ENCODE results near the gene TYRP1. TPM values are rescaled to one million over a fixed set of nuclear protein-coding genes. Genes with fewer than 3 reads are reported as not detected.
A peak's percentile ranks its signal among the peaks of the same experiment; 100 is the strongest.

TYRP1 gene
- total RNA-seq, 2 donors from 2014 or later: 1.8 to 3.8 TPM

DNA sequence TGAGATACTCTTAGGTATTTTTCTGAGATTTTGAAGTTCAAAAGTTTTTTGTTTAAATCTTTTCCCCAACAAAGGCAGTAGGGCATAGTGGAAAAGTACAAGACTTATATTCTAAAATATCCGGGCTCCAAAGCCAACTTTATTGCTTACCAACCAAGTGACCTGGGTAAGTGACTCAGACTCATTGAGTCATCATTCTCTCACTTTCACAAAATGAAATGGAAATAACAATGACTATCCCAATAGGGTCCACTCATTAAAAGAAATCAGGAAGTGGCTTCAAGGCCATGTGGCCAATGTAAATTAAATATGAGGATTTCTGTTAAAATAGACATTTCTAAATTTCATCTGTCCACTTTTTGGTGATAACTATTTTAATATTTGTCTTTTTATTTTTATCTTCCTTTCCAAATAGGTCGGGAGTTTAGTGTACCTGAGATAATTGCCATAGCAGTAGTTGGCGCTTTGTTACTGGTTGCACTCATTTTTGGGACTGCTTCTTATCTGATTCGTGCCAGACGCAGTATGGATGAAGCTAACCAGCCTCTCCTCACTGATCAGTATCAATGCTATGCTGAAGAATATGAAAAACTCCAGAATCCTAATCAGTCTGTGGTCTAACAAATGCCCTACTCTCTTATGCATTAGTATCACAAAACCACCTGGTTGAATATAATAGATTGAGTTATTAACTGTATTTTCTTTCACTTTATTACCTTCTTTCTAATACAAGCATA is 15.5 kb downstream of the TYRP1 start:
- H3K36me3 ChIP-seq: no peaks in the 10 kb centered on the region
- TF ChIP-seq, protein P1, sequence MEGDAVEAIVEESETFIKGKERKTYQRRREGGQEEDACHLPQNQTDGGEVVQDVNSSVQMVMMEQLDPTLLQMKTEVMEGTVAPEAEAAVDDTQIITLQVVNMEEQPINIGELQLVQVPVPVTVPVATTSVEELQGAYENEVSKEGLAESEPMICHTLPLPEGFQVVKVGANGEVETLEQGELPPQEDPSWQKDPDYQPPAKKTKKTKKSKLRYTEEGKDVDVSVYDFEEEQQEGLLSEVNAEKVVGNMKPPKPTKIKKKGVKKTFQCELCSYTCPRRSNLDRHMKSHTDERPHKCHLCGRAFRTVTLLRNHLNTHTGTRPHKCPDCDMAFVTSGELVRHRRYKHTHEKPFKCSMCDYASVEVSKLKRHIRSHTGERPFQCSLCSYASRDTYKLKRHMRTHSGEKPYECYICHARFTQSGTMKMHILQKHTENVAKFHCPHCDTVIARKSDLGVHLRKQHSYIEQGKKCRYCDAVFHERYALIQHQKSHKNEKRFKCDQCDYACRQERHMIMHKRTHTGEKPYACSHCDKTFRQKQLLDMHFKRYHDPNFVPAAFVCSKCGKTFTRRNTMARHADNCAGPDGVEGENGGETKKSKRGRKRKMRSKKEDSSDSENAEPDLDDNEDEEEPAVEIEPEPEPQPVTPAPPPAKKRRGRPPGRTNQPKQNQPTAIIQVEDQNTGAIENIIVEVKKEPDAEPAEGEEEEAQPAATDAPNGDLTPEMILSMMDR (IDR thresholded peaks at IDR 0.05): no peak
- no peak for DNase-seq (ENCODE audit: low spot score)
- H3K27ac ChIP-seq: no peak overlapping the region
- H3K27me3 ChIP-seq (replicated peaks; ENCODE audit: insufficient read depth): no peaks in the 10 kb centered on the region
- ATAC-seq (ENCODE audit: insufficient number of reproducible peaks, low FRiP score, low read depth): peak; percentile 92
- no peak overlapping the region for H3K4me3 ChIP-seq
- H3K9me3 ChIP-seq: no peaks in the 10 kb centered on the region
- no peaks in the 10 kb centered on the region for H3K4me1 ChIP-seq (ENCODE audit: control insufficient read depth in 1 of 2, low read depth in 2 of 2)

DNA sequence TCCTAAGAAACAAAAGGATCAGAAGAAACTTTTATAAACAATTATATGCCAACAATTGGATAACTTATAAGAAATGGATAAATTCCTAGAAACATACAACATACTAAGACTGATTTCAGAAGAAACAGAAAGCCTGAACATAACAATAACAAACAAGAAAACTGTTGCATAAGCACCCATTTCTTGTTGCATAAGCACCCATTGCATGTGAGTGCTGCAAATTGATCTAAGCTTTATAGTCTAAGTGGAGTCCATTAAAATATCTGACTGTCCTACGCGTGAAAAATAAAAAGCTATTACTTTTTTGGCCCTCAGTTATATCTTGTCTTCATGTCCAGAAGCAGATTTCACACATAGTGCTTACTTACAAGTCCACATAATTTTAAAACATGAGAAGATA is 19.3 kb downstream of the TYRP1 start:
- Histone ChIP-seq H3K4me3 (no peak overlapping the region), H3K36me3 (no peaks in the 10 kb centered on the region), H3K27ac (no peak overlapping the region), H3K27me3 (replicated peaks; ENCODE audit: insufficient read depth) (no peaks in the 10 kb centered on the region), H3K9me3 (no peaks in the 10 kb centered on the region), H3K4me1 (ENCODE audit: control insufficient read depth in 1 of 2, low read depth in 2 of 2) (no peaks in the 10 kb centered on the region)
- ATAC-seq (ENCODE audit: insufficient number of reproducible peaks, low FRiP score, low read depth) (no peak), DNase-seq (ENCODE audit: low spot score) (no peak)
- TF ChIP-seq, protein P1 (IDR thresholded peaks at IDR 0.05): no peak

DNA sequence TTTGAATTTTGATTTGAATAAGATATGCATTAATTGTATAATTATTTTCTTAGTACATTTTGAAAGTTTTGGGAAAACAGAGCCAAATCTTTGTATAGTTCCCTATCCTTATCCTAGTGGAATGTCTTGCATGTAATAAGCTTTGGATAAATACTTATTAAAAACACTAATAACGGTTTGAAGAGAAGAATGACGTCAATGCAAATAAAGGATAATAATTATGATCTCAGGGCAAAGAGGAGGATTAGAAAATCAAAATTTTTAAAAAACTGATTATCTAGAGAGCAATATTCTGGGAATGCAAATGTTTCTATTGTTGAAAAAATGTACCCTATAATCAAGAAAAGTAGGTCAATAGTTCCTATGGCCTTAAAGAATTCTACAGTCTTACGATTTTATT is 22.1 kb downstream of the TYRP1 start:
- H3K36me3 ChIP-seq: no peaks in the 10 kb centered on the region
- no peak for ATAC-seq (ENCODE audit: insufficient number of reproducible peaks, low FRiP score, low read depth)
- no peak overlapping the region for H3K27ac ChIP-seq
- no peaks in the 10 kb centered on the region for H3K9me3 ChIP-seq
- no peak overlapping the region for H3K4me3 ChIP-seq
- no peaks in the 10 kb centered on the region for H3K27me3 ChIP-seq (replicated peaks; ENCODE audit: insufficient read depth)
- DNase-seq (ENCODE audit: low spot score): no peak
- H3K4me1 ChIP-seq (ENCODE audit: control insufficient read depth in 1 of 2, low read depth in 2 of 2): no peaks in the 10 kb centered on the region
- TF ChIP-seq, protein P1 (IDR thresholded peaks at IDR 0.05): no peak

DNA sequence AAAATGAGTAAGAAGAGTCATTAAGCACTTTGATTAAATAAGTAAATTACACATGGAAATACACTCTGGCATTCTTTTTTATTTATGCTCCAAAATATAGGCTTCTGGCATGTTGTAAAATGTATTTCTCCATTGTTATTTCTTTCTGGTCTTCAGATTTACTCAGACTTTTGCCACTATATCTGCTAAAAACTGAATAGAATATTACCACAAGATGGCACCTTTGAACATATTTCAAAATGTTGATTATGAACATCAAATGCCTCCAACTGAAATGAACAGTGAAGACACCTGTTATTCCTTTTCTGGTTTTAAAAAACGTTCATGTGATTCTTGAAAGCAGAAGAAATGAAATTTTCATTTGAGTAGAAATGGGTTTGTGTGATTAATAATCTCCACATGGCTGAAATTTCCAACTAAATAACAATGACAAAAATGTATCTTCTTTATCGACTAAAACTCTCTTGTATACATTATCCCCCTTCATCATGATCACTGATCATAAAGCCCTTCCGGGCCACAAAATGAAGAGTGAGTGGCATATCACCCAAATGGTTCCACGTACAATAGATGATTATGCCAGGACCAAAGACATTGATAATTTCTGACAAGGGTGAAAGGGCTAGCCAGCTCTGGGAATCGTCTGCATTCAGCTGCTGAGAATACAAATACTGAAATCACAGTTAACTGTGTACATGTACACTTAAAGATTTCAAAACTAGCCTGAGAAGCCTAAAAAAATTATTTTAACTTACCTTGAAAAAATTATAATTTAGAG is 23.8 kb downstream of the TYRP1 start:
- Histone ChIP-seq H3K27me3 (replicated peaks; ENCODE audit: insufficient read depth) (no peaks in the 10 kb centered on the region), H3K9me3 (no peaks in the 10 kb centered on the region), H3K4me1 (ENCODE audit: control insufficient read depth in 1 of 2, low read depth in 2 of 2) (no peaks in the 10 kb centered on the region), H3K27ac (no peak overlapping the region), H3K4me3 (no peak overlapping the region), H3K36me3 (no peaks in the 10 kb centered on the region)
- TF ChIP-seq, protein P1 (IDR thresholded peaks at IDR 0.05): no peak
- no peak for ATAC-seq (ENCODE audit: insufficient number of reproducible peaks, low FRiP score, low read depth)
- no peak for DNase-seq (ENCODE audit: low spot score)

DNA sequence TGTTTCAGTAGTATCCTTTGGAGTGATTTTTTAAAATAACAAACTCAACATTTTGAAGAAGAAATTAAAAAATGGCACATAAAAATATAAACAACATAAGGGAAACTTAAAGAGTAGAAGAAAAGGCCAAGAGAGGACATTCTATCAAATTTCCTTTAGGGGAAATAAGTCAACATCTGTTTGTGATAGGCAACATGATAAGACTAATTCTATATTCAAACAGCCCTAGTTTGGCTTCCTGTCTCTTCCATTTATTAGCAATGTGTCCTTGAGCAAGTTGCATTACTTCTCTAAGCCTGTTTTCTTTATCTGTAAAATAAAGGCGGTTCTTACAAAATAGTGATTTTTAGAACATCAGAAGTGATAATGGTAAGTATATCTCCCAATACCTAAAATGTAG is 24.7 kb downstream of the TYRP1 start:
- Histone ChIP-seq H3K4me3 (no peak overlapping the region), H3K4me1 (ENCODE audit: control insufficient read depth in 1 of 2, low read depth in 2 of 2) (no peaks in the 10 kb centered on the region), H3K27ac (no peak overlapping the region), H3K27me3 (replicated peaks; ENCODE audit: insufficient read depth) (no peaks in the 10 kb centered on the region), H3K36me3 (no peaks in the 10 kb centered on the region), H3K9me3 (no peaks in the 10 kb centered on the region)
- ATAC-seq (ENCODE audit: insufficient number of reproducible peaks, low FRiP score, low read depth) (no peak), DNase-seq (ENCODE audit: low spot score) (no peak)
- TF ChIP-seq, protein P1 (IDR thresholded peaks at IDR 0.05): no peak
